ENCODE measurements around the gene MYO5B. TPM values are rescaled to one million over a fixed set of nuclear protein-coding genes. Genes with fewer than 3 reads are reported as not detected.

The MYO5B gene
- total and polyA plus RNA-seq, 2 experiments from 2014 or later, result 20.3 to 41.9 TPM

- WGBS (ENCODE audit: low lambda C conversion rate, missing lambda C conversion rate), result 81% methylated on average over 10 of the region's 10 CpGs
- no peak overlapping the region for H2AFZ ChIP-seq
- TF ChIP-seq EZH2 (IDR thresholded peaks at IDR 0.05; ENCODE audit: borderline replicate concordance) (no peak), CTCF (IDR thresholded peaks at IDR 0.05; ENCODE audit: poor library complexity) (no peak), EZH2phosphoT487 (IDR thresholded peaks at IDR 0.05; ENCODE audit: low read depth, severe bottlenecking, unreplicated experiment) (no peak)
- H3K4me2 ChIP-seq, result peak overlapping the region; percentile 28
- no peaks in the 10 kb centered on the region for H3K27me3 ChIP-seq
- H3K9me3 ChIP-seq (ENCODE audit: low read depth), result no peaks in the 10 kb centered on the region
- no peak for DNase-seq (ENCODE audit: low spot score)
- peak overlapping the region; percentile 60 for H3K27ac ChIP-seq
- no peaks in the 10 kb centered on the region for H3K9me2 ChIP-seq (replicated peaks; ENCODE audit: insufficient read depth)
- peaks cover 45% of the 10 kb centered on the region for H3K4me1 ChIP-seq (ENCODE audit: insufficient read depth)
- H3K4me3 ChIP-seq, result no peak overlapping the region
- H3K36me3 ChIP-seq (replicated peaks; ENCODE audit: insufficient read depth, low read depth), result no peaks in the 10 kb centered on the region
- H3K79me2 ChIP-seq, result peaks cover 71% of the 10 kb centered on the region
- H4K20me1 ChIP-seq (ENCODE audit: insufficient read depth, poor library complexity, severe bottlenecking), result no peaks in the 10 kb centered on the region
Observed at GRCh38 chr18:50159654-50160046, 35.3 kb downstream of the MYO5B start.

GRCh38 chr18:50158866-50159653 lies 35.9 kb downstream of the MYO5B start:
- Histone ChIP-seq H3K79me2 (peaks cover 67% of the 10 kb centered on the region), H3K27me3 (no peaks in the 10 kb centered on the region), H3K4me1 (ENCODE audit: insufficient read depth) (peaks cover 51% of the 10 kb centered on the region), H3K4me2 (peak overlapping the region; percentile 28), H3K27ac (peak overlapping the region; percentile 60), H3K36me3 (replicated peaks; ENCODE audit: insufficient read depth, low read depth) (no peaks in the 10 kb centered on the region), H3K9me3 (ENCODE audit: low read depth) (no peaks in the 10 kb centered on the region), H3K9me2 (replicated peaks; ENCODE audit: insufficient read depth) (no peaks in the 10 kb centered on the region), H2AFZ (no peak overlapping the region), H4K20me1 (ENCODE audit: insufficient read depth, poor library complexity, severe bottlenecking) (no peaks in the 10 kb centered on the region), H3K4me3 (no peak overlapping the region)
- WGBS (ENCODE audit: low lambda C conversion rate, missing lambda C conversion rate), result 42% methylated on average over 9 of the region's 9 CpGs
- TF ChIP-seq EZH2 (IDR thresholded peaks at IDR 0.05; ENCODE audit: borderline replicate concordance) (no peak), CTCF (IDR thresholded peaks at IDR 0.05; ENCODE audit: poor library complexity) (no peak), EZH2phosphoT487 (IDR thresholded peaks at IDR 0.05; ENCODE audit: low read depth, severe bottlenecking, unreplicated experiment) (no peak)
- peak; percentile 67 for DNase-seq (ENCODE audit: low spot score)

DNA sequence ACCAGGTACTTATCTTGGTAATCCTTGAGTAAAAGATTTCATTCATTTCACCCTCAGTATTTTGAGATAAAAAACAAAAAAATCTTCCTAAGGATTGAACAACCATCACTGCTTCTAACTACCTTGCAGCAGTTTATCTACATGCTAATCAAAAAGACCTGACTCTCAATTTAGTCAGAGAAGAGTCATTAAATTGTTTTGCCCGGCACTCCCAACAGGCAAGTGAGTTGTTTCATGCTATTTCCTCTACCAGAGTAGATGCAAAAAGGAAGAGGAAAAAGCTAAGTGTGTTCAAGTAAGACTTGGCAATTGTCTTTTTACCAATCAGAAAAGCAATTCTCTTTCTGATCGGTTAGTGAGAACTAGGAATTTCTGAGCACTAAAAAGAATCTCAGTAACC lies 39.5 kb downstream of the MYO5B start:
- no peak overlapping the region for H3K4me2 ChIP-seq
- no peaks in the 10 kb centered on the region for H3K9me3 ChIP-seq (ENCODE audit: low read depth)
- no peak overlapping the region for H2AFZ ChIP-seq
- peaks cover 35% of the 10 kb centered on the region for H3K4me1 ChIP-seq (ENCODE audit: insufficient read depth)
- TF ChIP-seq EZH2 (IDR thresholded peaks at IDR 0.05; ENCODE audit: borderline replicate concordance) (no peak), CTCF (IDR thresholded peaks at IDR 0.05; ENCODE audit: poor library complexity) (no peak), EZH2phosphoT487 (IDR thresholded peaks at IDR 0.05; ENCODE audit: low read depth, severe bottlenecking, unreplicated experiment) (no peak)
- peaks cover 53% of the 10 kb centered on the region for H3K79me2 ChIP-seq
- WGBS (ENCODE audit: low lambda C conversion rate, missing lambda C conversion rate), result 87% methylated on average over 2 of the region's 2 CpGs
- H3K9me2 ChIP-seq (replicated peaks; ENCODE audit: insufficient read depth), result no peaks in the 10 kb centered on the region
- DNase-seq (ENCODE audit: low spot score), result no peak
- no peaks in the 10 kb centered on the region for H3K27me3 ChIP-seq
- H3K36me3 ChIP-seq (replicated peaks; ENCODE audit: insufficient read depth, low read depth), result no peaks in the 10 kb centered on the region
- H4K20me1 ChIP-seq (ENCODE audit: insufficient read depth, poor library complexity, severe bottlenecking), result no peaks in the 10 kb centered on the region
- no peak overlapping the region for H3K27ac ChIP-seq
- no peak overlapping the region for H3K4me3 ChIP-seq

Data from hepatocyte (in vitro differentiated cells).